MM.1S (cell line): ENCODE results near the gene THSD7B.

Experiments used
- DNase-seq: peaks from one replicate; pipeline ENCODE4 v3.0.0-alpha.2; 2015
- H2AFZ ChIP-seq: fragments of 300-600 bp; sonication (generic); 2 replicates; pipeline ENCODE4 v1.6.0; 2016; ENCODE audit warnings: antibody characterized with exemption, low read length
- H3F3A ChIP-seq: fragments of 300-600 bp; sonication (generic); 2 replicates; pipeline ENCODE4 v1.6.1; 2016; ENCODE audit warnings: mild to moderate bottlenecking, antibody characterized with exemption, low read length, moderate library complexity, mixed read lengths; ENCODE audit not compliant: insufficient read depth
- H3K27ac ChIP-seq: fragments of 300-600 bp; sonication (generic); 2 replicates; pipeline ENCODE4 v1.5.1; 2016; ENCODE audit warnings: mild to moderate bottlenecking, low read length
- H3K27me3 ChIP-seq: fragments of 300-600 bp; sonication (generic); replicated peaks from 2 replicates; pipeline ENCODE4 v1.6.0; 2016; ENCODE audit warnings: low read length; ENCODE audit not compliant: insufficient read depth
- H3K36me3 ChIP-seq: fragments of 300-600 bp; sonication (generic); replicated peaks from 2 replicates; pipeline ENCODE4 v1.6.1; 2016; ENCODE audit warnings: mild to moderate bottlenecking, low read length, mixed read lengths; ENCODE audit not compliant: insufficient read depth
- H3K4me1 ChIP-seq: fragments of 300-600 bp; sonication (generic); 2 replicates; pipeline ENCODE4 v1.6.1; 2016; ENCODE audit warnings: low read length, mixed read lengths
- H3K4me2 ChIP-seq: fragments of 300-600 bp; sonication (generic); 2 replicates; pipeline ENCODE4 v1.6.0; 2016; ENCODE audit warnings: low read depth, low read length
- H3K4me3 ChIP-seq: fragments of 300-600 bp; sonication (generic); 2 replicates; pipeline ENCODE4 v1.5.1; 2016; ENCODE audit warnings: low read length, mixed read lengths
- H3K79me2 ChIP-seq: fragments of 300-600 bp; sonication (generic); 2 replicates; pipeline ENCODE4 v1.6.1; 2016; ENCODE audit warnings: mixed run types, low read length, mixed read lengths
- H3K9ac ChIP-seq: fragments of 300-600 bp; sonication (generic); 2 replicates; pipeline ENCODE4 v1.6.1; 2016; ENCODE audit warnings: low read length, mixed read lengths
- H3K9me2 ChIP-seq: fragments of 300-600 bp; sonication (generic); replicated peaks from 2 replicates; pipeline ENCODE4 v1.6.1; 2016; ENCODE audit warnings: mild to moderate bottlenecking, low read length, mixed read lengths; ENCODE audit not compliant: insufficient read depth
- H3K9me3 ChIP-seq: fragments of 300-600 bp; sonication (generic); replicated peaks from 2 replicates; pipeline ENCODE4 v1.6.1; 2016; ENCODE audit warnings: mild to moderate bottlenecking, low read length, mixed read lengths; ENCODE audit not compliant: insufficient read depth
- H4K20me1 ChIP-seq: fragments of 300-600 bp; sonication (generic); 2 replicates; pipeline ENCODE4 v1.6.1; 2016; ENCODE audit warnings: mild to moderate bottlenecking, low read length, moderate library complexity, mixed read lengths; ENCODE audit not compliant: insufficient read depth
- EZH2 ChIP-seq: fragments of 300-600 bp; sonication (generic); optimal IDR thresholded peaks from 2 replicates; pipeline ENCODE3; 2017; ENCODE audit warnings: low read depth, mild to moderate bottlenecking, antibody characterized with exemption, low read length, mixed read lengths
- EZH2phosphoT487 ChIP-seq: fragments of 300-600 bp; sonication (generic); IDR thresholded peaks from 2 replicates; pipeline ENCODE4 v1.6.1; 2018; ENCODE audit warnings: antibody characterized with exemption, low read length
- TF ChIP-seq, protein P1 (sequence below): fragments of 300-600 bp; sonication (generic); IDR thresholded peaks from 2 replicates; pipeline ENCODE4 v1.5.1; 2016; ENCODE audit warnings: antibody characterized with exemption, low read length, mixed read lengths

THSD7B gene

DNA sequence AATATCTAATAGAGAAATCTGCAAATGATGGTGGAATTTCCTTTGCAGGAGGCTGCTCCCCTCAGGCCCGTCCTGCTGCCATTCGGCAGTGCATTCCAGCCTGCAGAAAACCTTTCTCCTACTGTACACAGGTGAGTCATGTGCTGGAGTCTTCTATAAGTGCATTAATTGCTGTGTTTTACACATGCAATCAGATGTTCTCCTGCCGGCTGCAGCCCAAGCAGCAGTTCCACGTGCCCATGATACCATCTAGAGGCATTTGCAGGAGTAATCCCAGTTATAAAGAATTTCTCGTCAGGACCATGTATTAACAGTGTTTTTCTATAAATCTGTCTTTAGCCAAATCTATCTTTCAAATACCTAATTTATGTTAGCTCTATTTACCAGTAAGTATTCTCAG lies 894.3 kb downstream of the THSD7B start:
- H4K20me1 ChIP-seq, result no peaks in the 10 kb centered on the region
- H3F3A ChIP-seq, result no peaks in the 10 kb centered on the region
- H2AFZ ChIP-seq, result no peak overlapping the region
- no peak for DNase-seq
- no peak overlapping the region for H3K27ac ChIP-seq
- TF ChIP-seq, protein P1, sequence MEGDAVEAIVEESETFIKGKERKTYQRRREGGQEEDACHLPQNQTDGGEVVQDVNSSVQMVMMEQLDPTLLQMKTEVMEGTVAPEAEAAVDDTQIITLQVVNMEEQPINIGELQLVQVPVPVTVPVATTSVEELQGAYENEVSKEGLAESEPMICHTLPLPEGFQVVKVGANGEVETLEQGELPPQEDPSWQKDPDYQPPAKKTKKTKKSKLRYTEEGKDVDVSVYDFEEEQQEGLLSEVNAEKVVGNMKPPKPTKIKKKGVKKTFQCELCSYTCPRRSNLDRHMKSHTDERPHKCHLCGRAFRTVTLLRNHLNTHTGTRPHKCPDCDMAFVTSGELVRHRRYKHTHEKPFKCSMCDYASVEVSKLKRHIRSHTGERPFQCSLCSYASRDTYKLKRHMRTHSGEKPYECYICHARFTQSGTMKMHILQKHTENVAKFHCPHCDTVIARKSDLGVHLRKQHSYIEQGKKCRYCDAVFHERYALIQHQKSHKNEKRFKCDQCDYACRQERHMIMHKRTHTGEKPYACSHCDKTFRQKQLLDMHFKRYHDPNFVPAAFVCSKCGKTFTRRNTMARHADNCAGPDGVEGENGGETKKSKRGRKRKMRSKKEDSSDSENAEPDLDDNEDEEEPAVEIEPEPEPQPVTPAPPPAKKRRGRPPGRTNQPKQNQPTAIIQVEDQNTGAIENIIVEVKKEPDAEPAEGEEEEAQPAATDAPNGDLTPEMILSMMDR, result no peak
- TF ChIP-seq EZH2phosphoT487, result no peak
- no peak for TF ChIP-seq EZH2
- H3K4me2 ChIP-seq, result no peak overlapping the region
- H3K27me3 ChIP-seq, result no peaks in the 10 kb centered on the region
- H3K9me2 ChIP-seq, result no peaks in the 10 kb centered on the region
- no peaks in the 10 kb centered on the region for H3K79me2 ChIP-seq
- H3K4me1 ChIP-seq, result no peaks in the 10 kb centered on the region
- H3K36me3 ChIP-seq, result no peaks in the 10 kb centered on the region
- H3K4me3 ChIP-seq, result no peak overlapping the region
- H3K9me3 ChIP-seq, result no peaks in the 10 kb centered on the region
- H3K9ac ChIP-seq, result no peak overlapping the region

DNA sequence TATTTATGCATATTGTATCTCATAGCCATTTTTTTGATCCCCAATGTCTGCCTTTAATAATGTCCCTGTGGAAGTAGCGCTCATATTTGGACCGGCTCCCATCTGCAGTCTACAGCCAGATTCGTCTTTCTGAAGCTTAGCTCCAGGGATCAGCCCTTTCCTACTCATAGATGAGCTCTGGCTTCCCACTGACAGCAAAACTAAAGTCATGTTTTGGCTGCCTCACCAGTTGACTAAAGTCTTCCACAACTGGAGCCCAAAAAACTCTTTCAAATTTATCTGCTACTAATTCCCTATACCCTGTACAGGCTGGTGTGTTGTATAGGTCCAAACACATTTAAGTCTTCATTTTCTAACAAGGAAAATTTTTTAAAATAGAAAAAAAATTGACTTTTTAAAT lies 904.8 kb downstream of the THSD7B start:
- TF ChIP-seq EZH2phosphoT487 (no peak), EZH2 (no peak)
- TF ChIP-seq, protein P1, result no peak
- H3K4me2 ChIP-seq, result no peak overlapping the region
- no peaks in the 10 kb centered on the region for H3K9me2 ChIP-seq
- H3K36me3 ChIP-seq, result no peaks in the 10 kb centered on the region
- H3K4me3 ChIP-seq, result no peak overlapping the region
- H4K20me1 ChIP-seq, result no peaks in the 10 kb centered on the region
- no peaks in the 10 kb centered on the region for H3K9me3 ChIP-seq
- no peaks in the 10 kb centered on the region for H3F3A ChIP-seq
- no peak overlapping the region for H2AFZ ChIP-seq
- no peaks in the 10 kb centered on the region for H3K27me3 ChIP-seq
- no peaks in the 10 kb centered on the region for H3K4me1 ChIP-seq
- H3K27ac ChIP-seq, result no peak overlapping the region
- no peaks in the 10 kb centered on the region for H3K79me2 ChIP-seq
- DNase-seq, result no peak
- H3K9ac ChIP-seq, result no peak overlapping the region

DNA sequence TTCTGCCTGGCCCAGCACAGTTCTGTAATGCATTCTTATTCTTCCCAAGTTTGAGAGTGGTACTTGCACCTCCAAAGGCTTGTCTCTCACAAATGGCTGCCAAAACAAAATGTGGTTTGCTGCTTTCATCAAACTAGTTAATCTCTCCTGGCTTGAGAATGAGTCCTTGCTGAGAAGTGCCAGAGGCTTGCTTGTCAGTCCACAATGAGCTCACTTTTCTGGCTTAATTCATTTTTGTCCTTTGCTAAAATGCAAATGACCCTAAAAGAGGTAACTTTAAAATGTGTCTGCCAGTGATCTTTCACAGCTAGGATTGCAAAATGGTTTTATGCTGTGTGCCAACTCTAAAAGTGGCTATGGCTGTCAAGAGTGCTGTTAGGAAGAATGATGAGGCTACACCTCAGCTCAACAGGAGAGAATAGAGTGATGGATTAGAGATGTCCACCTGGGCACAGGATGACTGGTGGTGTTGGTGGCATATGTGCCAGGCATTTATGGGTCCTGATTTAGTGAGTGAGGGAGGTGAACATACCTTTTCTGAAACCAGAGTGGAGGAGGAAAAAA lies 907.7 kb downstream of the THSD7B start:
- Histone ChIP-seq H3K9me3 (no peaks in the 10 kb centered on the region), H3K9ac (no peak overlapping the region), H3K4me3 (no peak overlapping the region), H3K79me2 (no peaks in the 10 kb centered on the region), H4K20me1 (no peaks in the 10 kb centered on the region), H3K27me3 (no peaks in the 10 kb centered on the region), H3K27ac (no peak overlapping the region), H3K36me3 (no peaks in the 10 kb centered on the region), H3F3A (no peaks in the 10 kb centered on the region), H3K4me2 (no peak overlapping the region), H2AFZ (no peak overlapping the region), H3K9me2 (no peaks in the 10 kb centered on the region), H3K4me1 (no peaks in the 10 kb centered on the region)
- no peak for DNase-seq
- TF ChIP-seq EZH2 (no peak), EZH2phosphoT487 (no peak)
- TF ChIP-seq, protein P1, result no peak
